GM18511 (cell line): ENCODE measurements around the gene FIBP.

Experiments used
- ATAC-seq: cut with Tn5 transposase; IDR thresholded peaks from one replicate; pipeline ENCODE4 v1.9.1; 2021; ENCODE audit warnings: mild to moderate bottlenecking, moderate library complexity; ENCODE audit not compliant: unreplicated experiment

The FIBP gene

DNA sequence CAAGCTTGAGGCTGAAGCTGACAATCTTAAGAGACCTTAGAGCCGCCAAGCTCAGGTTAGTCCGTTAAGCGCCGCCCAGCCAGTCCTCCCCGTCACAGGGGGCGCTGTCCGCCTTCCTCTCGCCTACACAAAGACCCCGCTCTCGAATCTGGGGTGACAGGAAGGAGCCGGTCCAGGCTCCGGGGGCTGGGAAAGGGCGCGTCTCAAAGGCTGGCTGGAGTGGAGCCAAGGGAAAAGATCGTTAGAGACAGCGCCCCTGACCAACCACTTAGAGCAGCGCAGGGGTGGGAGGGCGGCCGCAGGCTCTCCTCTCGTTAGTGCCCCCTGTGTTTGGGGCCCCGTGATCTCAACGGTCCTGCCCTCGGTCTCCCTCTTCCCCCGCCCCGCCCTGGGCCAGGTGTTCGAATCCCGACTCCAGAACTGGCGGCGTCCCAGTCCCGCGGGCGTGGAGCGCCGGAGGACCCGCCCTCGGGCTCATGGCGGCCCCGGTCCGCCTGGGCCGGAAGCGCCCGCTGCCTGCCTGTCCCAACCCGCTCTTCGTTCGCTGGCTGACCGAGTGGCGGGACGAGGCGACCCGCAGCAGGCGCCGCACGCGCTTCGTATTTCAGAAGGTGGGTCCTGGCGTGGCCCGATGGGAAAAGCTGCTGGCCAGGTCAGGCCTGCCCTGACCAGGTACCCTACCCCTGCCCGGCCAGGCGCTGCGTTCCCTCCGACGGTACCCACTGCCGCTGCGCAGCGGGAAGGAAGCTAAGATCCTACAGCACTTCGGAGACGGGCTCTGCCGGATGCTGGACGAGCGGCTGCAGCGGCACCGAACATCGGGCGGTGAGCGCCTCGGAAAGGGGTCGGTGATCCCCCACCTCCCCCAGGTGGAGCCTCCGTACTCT, 27.8 kb downstream of the FIBP start, which contains the start of gene MUS81:
Gene MUS81, plus strand, starts transcription at position 156 of the 887 bp plus-strand sequence. Its CDS starts 321 bp downstream, at position 477.
- ATAC-seq: peak; percentile 39

DNA sequence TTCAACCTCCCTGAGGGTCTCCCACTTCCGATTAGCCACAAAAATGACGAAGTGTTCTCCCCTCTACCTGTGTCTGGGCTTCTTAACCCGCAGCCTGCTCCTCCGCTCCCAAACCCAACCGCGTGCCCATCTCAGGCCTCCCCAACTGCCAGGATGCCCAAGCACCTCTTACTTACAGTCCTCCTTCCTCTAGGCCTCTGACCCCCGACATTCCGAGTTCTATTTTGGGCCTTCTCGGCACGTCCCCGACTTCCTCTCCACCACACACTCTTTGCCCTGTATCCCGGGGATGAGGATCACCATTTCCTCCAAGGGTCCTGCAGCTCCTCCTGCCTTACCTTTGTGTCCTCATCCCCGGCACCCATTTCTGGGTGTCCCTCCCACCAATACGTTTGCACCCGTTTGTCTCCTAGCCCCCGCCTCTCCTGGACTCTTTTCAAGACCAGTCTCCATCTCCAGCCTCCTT, 28.4 kb downstream of the FIBP start:
- no peak for ATAC-seq

DNA sequence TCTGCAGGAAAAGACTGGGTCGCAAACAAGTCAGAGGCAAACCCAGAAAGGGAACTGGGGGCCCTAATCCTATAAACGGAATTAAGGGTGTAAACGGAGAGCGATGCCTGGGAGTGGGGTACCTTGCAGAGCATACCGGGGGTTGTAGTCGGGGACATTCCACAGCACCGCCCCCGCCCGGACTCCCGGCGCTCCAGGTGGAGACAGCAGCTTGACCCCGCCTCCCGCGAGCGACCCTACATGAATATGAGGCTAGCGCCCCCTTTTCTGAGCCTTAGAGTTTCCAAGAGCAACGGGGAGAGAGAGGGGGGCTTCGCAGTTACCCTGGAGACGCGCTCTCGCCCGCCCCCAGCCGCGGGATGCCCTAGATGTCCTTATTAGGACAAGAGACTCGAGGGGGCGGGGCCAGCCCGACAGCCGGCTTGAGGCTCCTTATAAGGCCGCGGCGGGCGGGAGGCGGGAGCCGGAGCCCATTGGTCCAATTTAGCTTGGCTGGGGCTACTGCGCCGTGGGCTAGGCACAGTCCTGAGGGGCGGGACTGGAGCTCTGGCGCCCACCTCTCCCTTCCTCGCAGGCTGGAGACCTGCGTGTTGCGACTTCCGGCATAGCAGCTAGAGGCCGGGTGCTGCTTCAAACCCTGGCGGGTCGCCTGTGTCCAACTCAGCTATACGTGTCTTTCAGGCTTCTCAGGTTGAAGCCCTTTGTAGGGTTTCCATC, 29.0 kb downstream of the FIBP start:
- peak; percentile 62 for ATAC-seq

DNA sequence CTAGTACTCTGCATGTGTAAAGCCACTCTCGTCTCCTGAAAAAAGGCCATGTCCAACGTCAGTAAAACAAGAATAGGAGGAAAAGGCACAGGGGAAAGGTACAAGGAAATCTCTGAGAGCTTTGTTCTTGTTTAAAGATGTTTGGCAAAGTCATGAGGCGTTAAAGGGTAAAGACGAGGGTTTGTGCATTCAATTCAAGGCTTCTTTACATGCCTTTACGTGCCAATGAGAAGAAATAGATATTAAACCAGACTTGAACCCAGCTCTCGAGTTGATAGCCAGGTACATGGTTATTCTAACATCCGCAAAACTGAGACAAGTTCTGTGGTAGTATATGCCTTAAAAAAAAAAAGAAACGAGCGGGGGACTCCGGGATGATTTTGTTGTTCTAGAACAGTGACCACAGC, 29.6 kb downstream of the FIBP start:
- ATAC-seq: no peak

DNA sequence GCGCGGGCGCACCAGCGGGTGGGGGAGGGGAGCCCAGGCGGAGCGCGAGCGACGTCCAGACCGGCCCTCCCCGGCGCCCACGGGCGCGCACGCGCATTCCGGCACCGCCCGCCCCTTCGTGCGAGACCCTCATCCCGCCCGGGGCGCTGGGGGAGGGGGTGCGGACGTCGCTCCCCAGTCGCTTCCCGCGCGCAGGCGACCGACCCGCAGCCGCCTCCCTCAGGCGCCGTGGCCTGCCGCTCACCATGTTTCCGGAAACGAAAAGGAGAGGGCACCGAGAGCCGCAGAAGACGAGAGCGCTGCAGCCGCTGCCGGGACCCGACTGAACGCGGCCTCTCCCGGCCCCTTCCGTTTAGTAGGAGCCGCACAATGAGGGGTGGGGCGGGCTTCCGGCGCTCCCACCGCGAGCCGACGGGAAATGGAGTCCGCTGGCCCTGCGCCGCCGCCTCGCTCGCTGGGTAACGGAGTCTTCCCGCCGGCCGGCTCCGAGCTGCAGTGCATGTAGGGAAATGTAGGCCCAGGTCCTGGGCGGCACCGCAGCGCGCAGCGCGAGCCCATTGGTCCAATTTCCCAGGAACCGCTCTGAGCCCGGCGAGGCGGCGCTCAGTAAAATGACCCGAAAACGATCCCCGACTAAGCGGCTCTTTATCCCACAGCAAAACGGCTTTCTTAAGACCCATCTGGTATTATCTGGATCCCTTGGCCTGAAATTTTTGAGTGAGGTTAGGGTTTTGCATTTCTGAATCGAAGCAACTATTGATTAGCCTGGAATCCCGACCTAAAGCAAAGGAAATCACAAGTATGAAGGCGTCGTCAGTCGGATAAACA, 30.2 kb downstream of the FIBP start, which contains the start of gene CFL1:
Gene CFL1, minus strand, starts transcription at position 328 of the 828 bp plus-strand sequence. Its CDS starts 81 bp downstream, at position 247.
- ATAC-seq: peak; percentile 47

DNA sequence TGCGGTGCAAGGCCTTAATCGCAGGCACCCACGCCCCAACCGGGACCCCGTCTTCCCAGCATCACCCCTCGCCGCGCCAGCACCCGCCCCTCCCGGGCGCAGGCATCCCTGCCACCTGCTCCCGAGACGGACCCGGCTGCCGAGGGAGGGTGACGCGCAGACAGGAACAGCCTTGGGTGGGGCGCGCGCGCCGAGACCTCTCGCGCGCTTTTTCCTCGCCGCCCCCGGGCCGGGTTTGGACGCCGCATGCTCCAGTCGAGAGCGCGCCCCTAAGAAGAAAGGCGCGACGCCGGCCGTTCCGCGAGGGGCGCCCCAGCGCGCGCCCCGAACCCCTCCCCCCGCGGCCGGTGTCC, 30.8 kb downstream of the FIBP start:
- ATAC-seq: peak; percentile 2

DNA sequence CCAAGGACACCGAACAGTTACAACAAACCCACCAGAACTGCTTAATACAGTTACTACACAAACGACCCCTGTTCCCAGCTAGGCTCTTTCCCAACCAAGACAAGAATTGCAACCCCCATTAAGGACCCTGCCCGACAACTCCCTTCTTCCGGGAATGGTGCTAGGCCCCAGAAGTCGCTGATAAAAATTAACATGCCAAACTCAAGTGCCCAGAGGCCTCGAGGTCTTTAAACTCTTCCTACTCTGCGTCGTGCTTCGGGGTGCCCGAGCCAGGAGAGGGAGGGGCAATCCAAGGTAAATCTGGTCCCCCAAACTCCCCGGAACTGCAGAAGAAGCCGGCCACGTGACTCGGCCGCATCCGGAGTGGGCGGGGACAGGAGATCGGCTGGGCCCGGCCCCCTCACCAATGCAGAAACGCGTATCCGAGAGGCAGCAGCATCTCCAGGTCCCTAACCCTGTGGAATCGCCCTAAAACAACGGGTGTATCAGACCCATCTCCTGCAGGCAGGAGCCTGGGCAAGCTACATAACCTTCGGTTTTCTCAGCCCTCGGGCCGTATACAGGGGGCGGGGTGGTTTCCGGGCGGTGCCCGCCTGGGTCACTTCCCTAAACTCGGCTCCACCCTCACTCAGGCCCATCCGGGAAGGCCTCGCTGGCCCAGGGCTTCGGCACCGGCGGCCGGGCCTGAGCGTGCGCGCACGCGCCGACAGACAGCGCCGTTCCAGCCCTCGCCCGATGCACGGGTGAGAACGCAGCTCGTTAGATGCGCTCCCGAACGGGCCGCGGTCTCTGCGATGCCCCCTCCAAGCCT, 31.4 kb downstream of the FIBP start:
- peak; percentile 35 for ATAC-seq

DNA sequence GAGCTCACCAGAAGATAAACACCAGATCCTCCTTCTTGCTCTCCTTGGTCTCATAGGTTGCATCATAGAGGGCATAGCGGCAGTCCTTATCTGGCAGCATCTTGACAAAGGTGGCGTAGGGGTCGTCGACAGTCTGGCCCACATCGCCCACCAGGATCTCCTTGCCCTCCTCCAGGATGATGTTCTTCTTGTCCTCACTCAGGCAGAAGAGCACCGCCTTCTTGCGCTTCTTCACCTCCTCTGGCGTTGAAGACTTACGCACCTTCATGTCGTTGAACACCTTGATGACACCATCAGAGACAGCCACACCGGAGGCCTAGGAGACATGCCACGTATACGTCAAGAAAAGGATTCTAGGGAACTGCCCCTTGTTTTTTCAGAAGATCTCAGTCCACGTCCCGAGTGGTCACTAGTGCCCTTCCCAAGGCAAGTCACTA, 32.3 kb downstream of the FIBP start:
- ATAC-seq: no peak

DNA sequence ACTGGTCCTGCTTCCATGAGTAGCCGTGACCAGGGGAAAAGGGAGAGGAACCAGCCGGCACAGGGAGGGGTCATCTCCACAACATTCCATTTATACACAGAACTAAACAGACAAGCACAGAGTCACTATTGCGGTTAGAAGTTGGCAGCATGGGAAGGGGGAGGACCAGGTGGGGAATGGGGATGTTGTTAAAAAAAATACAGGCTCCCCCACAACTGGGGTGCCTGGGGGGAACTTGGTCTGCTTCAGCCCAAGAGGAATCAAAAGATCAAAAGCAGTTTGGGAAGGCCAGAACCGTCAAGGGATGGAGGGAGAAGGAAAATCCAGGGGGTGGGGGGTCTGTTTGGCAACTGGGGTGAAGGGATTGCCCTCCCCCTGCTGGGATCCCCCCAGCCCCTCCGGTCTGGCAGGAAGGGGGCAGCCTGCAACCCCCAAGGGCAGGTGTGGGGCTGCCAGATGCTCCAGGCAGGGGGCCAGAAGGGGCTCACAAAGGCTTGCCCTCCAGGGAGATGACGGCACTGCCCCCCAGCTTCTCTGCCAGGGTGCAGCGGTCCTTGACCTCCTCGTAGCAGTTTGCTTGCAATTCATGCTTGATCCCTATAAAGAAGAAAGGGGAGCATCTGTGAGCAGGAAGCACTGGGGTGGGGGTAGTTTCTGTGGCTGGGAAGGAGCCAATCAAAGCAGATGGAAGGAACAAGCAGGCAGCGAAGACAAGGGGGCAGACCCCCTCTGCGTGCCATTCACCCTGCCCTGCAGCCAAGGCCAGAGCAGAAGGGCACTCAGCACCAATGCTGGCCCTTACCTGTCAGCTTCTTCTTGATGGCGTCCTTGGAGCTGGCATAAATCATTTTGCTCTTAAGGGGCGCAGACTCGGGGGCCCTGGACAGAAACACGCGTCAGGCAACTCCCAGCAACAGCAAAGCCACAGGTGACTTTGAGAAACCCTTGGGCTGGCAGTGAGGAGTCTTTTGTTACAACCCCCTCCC, 33.1 kb downstream of the FIBP start:
- ATAC-seq: no peak

DNA sequence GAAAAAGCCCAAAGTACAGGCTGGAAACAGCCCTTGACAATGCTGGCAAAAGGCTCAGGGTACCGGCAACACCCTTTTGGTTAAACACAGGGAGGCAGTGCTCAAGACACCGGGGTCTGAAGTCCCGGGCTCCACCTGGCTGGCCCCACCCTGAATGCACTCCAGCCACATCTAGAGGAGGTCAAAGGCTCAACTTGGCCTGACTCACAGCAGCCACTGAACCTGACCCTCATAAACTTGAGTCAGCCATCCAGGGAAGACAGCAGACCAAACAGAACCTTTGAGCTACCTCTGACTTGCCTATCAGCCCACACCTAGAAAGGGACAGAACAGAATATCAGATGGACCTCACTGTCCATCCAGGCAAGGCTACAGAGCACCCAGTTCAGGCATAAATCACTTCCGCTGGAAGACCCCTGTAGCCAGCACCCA, 34.1 kb downstream of the FIBP start:
- ATAC-seq: no peak

DNA sequence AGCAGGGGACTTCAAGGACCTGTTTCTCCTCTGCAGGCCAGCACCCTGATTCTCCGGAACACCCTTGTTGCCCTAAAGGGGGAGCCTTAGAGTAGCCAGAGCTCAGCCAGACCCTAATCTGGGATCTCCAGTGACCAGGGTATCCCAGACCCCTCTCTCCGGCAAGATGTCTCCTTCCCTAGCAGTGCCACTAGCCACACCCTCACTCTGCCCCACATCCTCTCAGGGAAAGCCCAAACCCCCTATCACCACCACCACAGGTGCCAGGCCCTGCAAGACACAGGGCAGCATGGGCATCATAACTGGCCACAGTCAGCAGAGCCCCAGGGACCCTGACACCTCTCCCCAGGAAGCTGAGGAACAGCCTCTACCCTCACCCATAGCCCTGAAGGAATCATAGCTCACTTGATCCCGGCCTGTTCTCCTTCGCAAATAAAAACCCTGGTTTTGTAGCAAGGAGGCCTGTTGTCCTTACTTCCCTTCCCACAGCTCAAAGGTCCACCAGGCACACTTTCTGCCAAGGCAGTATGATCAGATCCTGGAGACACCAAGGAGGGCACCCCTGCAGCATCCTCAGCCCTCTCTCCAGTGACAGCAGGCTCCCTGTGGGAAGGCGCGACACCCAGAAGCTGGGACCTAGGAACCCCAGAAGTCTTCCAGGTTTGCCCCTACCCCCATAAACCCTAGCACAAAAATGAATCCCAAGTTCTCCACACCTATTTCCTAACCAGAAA, 34.9 kb downstream of the FIBP start:
- ATAC-seq: no peak

DNA sequence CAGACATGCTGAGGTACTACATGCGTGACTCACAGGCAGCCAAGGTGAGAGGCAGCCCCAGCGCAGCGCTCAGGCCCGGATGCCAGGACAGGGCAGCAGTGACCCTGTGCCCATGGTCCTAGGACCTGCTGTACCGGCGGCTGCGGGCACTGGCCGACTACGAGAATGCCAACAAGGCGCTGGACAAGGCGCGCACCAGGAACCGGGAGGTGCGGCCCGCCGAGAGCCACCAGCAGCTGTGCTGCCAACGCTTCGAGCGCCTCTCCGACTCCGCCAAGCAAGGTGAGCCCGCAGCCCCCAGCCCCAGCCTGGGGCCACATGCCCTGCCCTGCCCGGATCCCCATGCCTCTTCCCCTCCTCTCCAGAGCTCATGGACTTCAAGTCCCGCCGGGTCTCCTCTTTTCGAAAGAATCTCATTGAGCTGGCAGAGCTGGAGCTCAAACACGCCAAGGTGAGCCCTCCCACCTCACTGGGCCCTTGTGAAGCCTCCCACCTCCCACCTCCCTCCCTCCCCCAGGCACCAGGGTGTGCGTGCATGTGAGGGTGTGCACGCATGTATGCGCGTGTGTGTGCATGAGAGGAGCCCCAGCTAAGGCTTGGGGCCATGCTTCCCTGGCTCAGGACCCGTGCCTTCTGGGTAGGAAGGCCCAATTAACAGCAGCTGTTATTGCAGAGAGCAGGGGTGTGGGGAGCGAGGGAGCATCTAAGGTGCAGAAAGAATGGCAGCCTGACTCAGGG, 35.6 kb downstream of the FIBP start:
- no peak for ATAC-seq

DNA sequence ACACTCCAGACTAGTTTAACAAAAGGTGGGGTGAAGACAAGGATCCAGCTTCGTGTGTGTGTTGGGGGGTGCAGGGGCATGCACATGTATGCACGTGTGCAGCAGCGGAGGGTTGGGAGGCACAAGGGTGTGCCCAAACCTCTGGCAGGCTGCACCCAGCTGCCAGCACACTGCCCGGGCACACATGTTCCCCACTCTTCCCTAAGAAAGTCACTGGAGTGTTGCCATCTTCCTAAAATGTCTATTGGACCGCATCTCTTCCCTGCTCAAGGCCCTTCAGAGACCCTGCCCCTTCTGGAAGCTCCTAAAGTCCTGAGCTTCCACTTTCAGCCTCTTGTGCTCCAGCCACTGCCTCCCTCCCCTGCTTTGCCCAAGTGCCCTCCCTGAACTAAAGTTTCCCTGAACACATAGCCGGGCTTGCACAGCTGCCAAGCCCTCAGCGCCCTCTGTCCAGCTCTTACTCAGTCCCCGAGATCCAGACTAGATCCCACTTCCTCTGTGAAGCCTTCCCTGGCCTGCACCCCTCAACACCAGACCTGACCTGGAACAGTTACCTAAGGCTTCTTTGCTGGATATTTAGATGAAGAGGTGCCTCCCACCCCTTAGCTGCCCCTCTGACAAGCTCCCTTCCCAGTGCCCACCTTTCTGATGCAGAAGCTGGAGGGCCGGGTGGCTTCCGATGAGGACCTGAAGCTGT, 36.3 kb downstream of the FIBP start:
- no peak for ATAC-seq

DNA sequence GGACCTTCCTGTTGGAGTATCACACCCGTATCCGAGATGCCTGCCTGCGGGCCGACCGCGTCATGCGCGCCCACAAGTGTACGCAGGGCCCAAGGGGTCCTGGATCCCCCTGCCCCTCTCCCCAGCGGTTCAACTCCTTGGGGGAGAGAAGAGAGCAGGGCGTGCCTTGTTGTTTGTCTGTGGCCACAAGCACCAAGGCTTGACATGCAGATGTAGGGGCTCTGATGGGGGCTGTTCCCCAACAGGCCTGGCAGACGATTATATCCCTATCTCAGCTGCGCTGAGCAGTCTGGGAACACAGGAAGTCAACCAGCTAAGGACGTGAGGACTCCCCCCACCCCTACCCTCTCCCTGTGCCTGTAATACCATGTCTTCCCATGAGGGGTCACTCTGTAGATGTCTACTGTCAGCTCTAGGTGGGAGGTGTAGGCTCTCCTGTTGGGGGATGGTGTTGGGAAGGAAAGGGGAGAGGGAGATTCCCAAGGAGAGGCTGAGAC, 37.1 kb downstream of the FIBP start:
- ATAC-seq: no peak

DNA sequence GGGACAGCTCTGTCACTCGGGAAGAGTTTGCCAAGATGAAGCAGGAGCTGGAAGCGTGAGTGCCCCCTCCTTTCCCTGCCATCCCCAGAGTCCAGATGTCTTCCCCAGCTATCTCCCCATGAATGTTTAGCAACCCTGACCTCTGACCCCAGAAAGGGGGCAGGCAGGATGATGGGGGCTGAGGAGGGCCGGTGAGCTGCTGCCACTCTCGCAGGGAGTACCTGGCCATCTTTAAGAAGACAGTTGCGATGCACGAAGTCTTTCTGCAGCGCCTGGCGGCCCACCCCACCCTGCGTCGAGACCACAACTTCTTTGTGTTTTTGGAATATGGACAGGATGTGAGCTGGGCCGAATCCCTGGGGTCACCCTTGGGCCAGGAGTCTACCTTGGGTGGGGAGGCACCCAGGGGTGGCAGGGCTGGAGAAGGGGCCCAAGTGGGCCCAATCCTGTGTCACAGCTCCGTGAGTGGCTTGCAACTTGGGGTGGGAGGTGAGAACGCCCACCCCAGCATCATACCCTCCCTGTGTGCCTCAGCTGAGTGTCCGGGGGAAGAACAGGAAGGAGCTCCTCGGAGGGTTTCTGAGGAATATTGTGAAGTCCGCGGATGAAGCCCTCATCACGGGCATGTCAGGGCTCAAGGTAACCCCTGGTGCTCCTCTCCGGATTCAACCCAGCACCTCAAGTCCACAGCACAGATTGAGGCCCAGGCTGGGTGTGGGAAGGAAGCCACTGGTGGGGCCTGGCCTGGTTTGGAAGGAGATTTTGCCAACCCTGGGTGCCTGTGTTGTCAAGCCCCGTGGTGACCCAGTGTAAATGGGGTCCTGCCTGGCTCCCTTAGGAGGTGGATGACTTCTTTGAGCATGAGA, 37.8 kb downstream of the FIBP start:
- ATAC-seq: no peak

DNA sequence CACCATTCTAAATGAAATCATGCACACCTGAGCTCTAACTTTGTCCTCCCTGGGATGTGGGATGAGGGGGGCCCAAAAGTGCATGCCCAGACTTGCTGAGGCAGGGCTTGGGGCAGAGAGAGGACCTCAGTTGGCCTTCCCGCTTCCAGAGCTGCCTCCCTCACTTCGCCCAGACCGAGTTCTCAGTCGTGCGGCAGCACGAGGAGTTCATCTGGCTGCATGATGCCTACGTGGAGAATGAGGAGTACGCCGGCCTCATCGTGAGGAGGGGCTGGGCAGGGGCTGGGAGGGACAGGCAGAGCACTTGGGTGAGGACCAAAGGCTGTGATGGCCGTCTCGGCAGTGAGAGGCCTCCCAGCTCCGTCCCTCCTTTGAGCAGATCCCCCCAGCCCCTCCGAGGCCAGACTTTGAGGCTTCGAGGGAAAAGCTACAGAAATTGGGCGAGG, 38.5 kb downstream of the FIBP start:
- no peak for ATAC-seq
